GM18511 (cell line): ENCODE data around the gene PAX5.
A peak's percentile ranks its signal among the peaks of the same experiment; 100 is the strongest.

Source experiments
- ATAC-seq: cut with Tn5 transposase; IDR thresholded peaks from one replicate; pipeline ENCODE4 v1.9.1; 2021; ENCODE audit warnings: mild to moderate bottlenecking, moderate library complexity; ENCODE audit not compliant: unreplicated experiment

The PAX5 gene

GRCh38 chr9:37037503-37038301 is 3.6 kb upstream of the PAX5 start:
- ATAC-seq, result peak; percentile 19

DNA sequence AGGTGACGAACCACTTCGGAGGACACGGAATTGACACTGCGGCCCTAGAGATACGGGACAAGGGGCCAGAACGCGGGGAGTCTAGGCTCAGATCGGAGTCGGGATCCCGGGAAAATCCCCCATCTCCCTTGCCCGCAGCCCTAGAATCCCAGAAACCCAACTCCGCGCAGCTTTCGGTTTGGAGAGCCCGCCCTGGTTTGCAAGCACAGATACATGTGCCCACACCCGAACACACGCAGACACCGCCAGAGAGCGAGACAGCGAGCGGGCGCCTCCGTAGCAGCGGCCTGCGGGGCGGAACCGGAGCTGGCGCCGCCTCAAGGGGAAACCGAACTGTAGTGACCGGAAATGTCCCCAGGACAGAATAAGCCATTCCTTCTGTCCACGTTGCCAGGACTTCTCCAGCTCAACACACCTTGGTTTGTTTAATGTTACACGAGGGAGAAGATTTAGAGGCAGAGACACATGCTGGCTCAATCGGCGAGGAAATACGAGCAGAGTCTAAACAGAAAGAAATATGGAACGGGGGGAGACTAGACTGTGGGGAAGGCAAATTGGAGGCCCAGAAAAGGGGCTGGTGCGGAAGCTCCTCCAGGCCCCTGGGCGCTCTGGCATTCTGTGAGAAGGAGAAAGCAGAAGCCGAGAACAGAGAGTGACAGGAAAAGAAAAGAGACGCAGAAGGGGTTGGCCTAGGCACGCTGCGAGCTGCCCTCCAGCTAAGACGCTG is 2.9 kb upstream of the PAX5 start:
- peak; percentile 33 for ATAC-seq

DNA sequence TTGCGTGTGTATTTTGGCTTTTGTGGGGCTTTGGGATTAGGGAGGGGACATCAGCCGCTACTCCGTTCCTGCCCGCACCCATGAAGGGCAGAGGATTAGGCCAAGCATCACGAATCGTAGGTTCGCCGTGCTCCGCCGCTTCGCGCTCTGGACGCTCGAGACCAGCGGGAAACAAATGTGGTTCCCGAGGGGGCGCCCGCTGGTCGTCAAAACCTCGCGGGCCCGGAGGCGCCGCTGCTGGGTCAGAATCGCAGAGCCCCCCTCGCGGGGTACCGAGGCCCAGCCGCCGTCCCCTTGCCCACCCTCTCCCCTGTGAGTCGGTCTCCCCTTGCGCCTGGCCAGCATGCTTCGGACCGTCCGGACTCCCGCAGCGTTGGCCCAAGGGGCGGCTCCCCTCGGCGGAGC is 2.3 kb upstream of the PAX5 start:
- ATAC-seq, result no peak

- ATAC-seq, result no peak
Observed at GRCh38 chr9:37035648-37036370, 1.7 kb upstream of the PAX5 start.

GRCh38 chr9:37034938-37035647 is 1.0 kb upstream of the PAX5 start:
- ATAC-seq, result no peak

DNA sequence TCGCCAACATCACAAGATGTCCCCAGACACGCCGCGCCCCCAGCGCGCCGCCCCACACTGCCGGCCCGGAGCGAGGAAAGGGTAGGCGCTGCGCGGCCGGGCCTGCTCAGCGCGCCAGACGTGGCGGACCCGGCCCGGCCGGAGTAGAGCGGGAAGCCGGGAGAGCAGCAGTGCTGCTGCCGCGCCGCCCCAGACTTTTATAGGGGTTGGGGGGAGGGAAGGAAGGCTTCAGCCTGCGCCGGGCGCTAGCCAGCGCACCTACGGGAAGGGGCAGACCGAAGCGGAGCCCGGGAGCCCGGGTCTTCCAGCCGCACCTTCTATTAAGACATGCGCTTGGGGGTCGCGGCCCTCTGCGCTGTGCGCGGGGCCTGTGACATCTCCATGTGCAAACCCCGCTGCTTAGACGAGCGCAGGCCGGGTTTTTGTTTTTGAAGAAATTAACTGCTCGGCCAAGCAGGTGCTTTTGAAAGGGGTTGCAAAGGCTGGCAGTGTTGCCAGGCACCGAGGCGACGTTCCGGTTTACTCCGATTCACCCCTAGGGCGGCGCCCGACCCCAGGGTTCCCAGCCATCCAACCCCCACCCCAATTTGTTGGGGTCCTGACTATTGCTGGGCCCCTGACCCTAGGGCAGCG is 353 bp upstream of the PAX5 start:
- peak; percentile 29 for ATAC-seq

- no peak for ATAC-seq
Observed at GRCh38 chr9:37033141-37033540, 927 bp downstream of the PAX5 start.

GRCh38 chr9:37032713-37033112 is 1.4 kb downstream of the PAX5 start:
- peak; percentile 17 for ATAC-seq

- no peak for ATAC-seq
Observed at GRCh38 chr9:37031902-37032301, 2.2 kb downstream of the PAX5 start.

DNA sequence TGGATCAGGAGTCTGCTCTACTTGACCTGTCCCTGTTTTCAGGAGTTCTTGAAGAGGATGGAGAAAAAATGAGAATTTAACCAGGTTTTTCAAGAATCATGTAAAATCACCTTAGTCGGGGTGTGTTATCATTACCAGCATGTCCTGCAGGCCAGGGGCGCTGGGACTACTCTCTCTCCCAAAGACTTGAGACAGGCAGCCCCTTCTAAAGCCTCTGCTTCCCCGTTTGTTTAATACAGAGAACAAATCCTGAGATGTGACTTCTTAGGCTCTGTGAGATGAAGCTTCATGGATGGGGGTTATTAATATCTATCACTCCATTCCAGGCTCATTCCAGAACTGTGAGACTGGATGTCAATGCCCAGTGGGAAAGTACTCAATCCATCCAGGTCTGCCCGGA is 3.0 kb downstream of the PAX5 start:
- no peak for ATAC-seq

- no peak for ATAC-seq
Observed at GRCh38 chr9:37030611-37030939, 3.5 kb downstream of the PAX5 start.

DNA sequence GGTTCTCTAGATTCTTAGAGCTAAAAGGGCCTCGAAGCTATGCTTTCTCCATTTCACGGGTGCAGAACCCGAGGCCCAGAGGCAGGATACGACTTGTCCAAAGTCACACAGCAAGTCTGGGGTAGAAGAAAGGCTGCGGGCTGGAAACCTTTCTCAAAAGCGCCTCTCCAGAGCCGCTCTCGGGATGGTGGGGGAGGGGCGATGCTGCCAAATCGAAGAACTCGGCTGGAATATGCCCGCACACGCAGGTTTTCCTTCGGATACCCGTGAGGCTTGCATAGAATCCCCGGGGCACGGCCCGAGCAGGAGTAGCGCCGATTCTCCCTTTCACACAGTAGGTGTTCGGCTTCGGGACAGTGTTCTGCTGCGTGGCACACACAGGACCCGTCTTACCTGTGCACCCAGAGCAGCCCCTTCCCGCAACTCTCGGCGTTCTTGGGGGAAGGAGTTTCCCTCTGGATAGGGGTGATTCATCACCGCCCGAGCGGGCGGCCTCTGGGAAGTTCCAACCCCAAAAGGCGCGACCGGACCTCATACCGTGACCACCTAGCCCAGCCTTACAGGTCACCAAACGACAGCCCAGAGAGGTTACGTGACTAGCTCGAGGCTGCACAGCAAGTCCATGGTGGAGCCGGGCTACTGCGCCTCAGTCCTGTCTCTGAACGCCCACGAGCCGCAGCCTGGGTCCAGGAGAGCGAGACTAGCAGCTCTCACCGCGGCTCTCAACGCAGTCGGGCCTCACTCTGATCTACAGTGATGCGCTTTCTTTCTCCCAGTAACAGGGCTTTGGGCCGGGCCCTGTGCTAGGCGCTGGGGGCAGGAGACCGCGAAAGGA is 4.1 kb downstream of the PAX5 start:
- no peak for ATAC-seq

DNA sequence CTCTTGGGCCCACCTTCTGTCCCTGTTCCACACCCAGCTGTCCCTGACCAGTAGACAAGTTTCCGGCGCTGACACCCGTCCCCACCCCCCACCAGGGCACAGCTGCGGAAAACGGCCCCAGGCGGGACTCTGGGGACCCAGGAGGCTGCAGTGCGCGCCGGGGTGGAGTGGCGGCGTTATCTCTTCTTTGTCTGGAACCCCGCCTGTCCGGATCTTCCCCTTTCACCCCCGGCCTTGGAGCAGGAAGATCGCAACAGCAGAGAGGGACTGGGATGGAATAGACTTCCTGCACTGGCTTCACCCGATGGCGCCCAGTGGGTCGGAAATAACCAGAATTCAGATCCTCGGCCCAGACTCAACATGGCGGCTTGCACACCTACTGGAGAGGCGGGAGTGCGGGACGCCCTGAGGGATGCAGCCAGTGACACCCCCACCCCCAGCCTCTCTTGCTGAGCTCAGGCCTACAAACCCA is 4.7 kb downstream of the PAX5 start:
- no peak for ATAC-seq

- no peak for ATAC-seq
Observed at GRCh38 chr9:37028420-37029031, 5.5 kb downstream of the PAX5 start.

DNA sequence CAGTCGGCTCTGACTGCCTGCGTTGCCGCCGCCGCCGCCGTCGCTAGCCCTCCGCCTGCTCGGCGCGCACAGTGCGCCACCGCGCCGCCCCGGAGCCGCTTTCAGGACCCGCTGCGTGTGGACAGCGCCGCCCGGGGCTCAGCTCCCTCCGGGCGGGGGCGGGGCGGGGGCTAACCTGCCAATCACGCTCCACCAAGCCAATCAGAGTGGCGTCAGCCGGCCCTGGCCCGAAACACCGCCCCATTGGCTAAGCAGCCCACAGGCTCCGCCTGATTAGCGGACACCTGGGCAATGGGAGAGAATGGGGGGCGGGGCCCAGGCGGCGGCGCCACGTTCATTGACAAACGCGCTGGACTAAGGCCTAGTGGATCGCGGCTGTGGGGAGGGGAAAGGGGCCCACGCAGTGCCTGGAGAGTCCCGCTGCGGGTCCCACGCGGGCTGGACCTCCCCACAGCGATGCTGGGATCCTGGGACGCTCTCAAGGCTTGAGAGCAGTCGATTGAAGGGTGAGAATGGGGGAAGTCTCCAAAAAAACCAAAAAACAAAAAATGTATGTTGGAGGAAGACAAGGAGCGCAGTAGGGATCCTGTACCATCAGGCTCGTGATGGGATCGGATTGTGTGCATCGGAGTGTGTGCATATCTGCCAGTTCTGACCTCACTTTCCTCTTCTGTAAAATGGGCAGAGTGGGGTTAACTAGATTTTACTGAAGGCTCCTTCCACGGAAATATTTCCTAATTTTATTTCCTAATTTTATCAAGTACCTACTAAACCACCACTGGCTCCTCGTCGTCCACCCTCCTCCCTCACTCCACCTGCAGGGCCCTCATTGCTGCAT is 6.3 kb downstream of the PAX5 start:
- ATAC-seq, result peak; percentile 73

DNA sequence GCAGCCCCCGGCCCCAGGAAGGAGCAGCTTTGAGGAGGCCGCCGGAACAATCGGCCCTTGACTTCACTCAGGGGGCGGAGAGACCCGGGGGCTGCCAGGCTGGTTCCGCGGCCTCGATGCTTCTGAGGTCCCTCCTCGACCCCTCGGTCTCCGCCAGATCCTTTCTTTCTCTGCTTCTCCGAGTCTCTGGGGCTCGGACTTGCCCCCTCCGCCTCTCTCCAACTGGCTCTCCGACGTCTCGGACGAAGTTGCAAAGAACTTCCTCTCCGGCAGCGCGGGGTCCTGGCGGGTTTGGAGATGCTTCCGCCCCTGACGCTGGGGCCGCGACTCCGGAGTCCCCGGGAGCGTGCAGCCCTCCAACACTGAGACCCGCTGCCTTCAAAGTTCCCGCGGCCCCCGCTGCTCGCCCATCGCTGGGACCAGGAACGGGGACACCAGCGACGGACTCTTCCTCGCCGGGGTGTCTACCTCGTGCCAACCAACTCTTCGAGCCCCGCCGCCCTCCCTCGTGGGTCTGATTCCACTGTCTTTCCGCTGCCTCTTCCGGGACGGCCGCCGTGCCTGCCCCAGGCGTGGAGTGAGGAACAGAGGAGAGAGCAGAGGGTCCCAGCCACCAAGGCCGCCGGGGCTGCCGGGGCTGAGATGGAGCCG is 7.0 kb downstream of the PAX5 start:
- no peak for ATAC-seq

GRCh38 chr9:37026113-37026930 is 7.7 kb downstream of the PAX5 start:
- no peak for ATAC-seq
